HCT116 (cell line): Measurements from ENCODE around the gene CCL21.

Source experiments
- SP1 ChIP-seq: IDR thresholded peaks from 2 replicates; pipeline ENCODE4 v1.6.1; 2012; ENCODE audit warnings: low read depth
- ZNF274 ChIP-seq: fragments of 200-500 bp; sonication (Bioruptor generic); IDR thresholded peaks from 2 replicates; pipeline ENCODE4 v1.6.1; 2014; ENCODE audit warnings: mild to moderate bottlenecking, low read depth, low read length, inconsistent platforms
- TF ChIP-seq, protein P1 (sequence below), 3 experiments: fragments of 200-600 bp in 1 of 3; sonication (generic) in 1 of 3; IDR thresholded peaks in 2 of 3; conservative IDR thresholded peaks in 1 of 3; 2 replicates each; pipeline ENCODE4 v1.5.1; 2012 to 2017; ENCODE audit warnings: low read depth in 2 of 3, low read length in 2 of 3, antibody characterized with exemption in 1 of 3, borderline replicate concordance in 1 of 3, control low read depth in 1 of 3, mild to moderate bottlenecking in 1 of 3, mixed read lengths in 1 of 3, mixed run types in 1 of 3, moderate library complexity in 1 of 3; ENCODE audit not compliant: insufficient read depth in 1 of 3

DNA sequence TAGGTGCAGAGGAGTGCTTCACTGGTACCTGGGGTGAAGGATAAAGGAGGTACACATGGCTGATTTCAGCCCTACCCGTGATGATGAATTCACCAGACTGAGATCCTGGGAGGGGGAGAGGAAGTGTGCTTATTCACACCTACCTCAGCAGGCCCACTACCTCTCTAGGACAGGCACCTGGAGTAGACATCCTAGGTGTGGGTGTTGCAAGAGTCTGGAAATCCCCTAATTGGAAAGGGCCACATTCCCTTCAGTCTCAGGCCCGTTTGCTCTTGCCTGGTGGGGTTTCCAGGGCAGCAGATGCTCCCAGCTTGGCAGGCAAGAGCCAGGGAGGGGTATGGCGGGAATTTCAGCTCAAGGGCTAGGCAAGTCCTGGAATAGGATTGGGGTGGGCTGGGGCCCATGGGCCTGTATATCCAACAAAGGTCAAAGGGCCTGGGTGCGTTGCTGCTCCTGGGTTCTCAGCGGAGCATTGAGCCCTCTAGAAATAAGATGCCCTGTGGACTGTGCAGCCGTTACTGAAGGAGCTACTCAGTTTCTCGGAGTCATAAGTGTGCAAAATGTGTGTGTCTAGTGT lies 5.8 kb upstream of the CCL21 start:
- TF ChIP-seq, protein P1, sequence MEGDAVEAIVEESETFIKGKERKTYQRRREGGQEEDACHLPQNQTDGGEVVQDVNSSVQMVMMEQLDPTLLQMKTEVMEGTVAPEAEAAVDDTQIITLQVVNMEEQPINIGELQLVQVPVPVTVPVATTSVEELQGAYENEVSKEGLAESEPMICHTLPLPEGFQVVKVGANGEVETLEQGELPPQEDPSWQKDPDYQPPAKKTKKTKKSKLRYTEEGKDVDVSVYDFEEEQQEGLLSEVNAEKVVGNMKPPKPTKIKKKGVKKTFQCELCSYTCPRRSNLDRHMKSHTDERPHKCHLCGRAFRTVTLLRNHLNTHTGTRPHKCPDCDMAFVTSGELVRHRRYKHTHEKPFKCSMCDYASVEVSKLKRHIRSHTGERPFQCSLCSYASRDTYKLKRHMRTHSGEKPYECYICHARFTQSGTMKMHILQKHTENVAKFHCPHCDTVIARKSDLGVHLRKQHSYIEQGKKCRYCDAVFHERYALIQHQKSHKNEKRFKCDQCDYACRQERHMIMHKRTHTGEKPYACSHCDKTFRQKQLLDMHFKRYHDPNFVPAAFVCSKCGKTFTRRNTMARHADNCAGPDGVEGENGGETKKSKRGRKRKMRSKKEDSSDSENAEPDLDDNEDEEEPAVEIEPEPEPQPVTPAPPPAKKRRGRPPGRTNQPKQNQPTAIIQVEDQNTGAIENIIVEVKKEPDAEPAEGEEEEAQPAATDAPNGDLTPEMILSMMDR (IDR thresholded peaks at IDR 0.05 in 2 of 3, conservative IDR thresholded peaks at IDR 0.05 in 1 of 3; ENCODE audit: borderline replicate concordance in 1 of 3, insufficient read depth in 1 of 3, low read depth in 2 of 3, low read length in 2 of 3) = no peak
- TF ChIP-seq ZNF274 (no peak), SP1 (no peak)
